Measurements from ENCODE around the gene TBC1D22A.

The TBC1D22A gene

DNA sequence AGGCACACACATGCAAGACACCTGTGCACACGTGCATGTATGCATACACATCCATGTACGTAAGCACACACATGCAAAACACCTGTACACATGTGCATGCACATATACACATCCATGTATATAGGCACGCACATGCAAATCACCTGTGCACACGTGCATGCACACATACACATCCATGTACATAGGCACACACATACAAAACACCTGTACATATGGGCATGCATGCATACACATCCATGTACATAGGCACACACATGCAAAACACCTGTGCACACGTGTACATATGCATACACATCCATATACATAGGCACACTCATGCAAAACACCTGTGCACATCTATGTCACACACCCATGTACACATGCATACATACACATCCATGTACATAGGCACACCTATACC is 458.3 kb downstream of the TBC1D22A start:
- DNase-seq: no peak

DNA sequence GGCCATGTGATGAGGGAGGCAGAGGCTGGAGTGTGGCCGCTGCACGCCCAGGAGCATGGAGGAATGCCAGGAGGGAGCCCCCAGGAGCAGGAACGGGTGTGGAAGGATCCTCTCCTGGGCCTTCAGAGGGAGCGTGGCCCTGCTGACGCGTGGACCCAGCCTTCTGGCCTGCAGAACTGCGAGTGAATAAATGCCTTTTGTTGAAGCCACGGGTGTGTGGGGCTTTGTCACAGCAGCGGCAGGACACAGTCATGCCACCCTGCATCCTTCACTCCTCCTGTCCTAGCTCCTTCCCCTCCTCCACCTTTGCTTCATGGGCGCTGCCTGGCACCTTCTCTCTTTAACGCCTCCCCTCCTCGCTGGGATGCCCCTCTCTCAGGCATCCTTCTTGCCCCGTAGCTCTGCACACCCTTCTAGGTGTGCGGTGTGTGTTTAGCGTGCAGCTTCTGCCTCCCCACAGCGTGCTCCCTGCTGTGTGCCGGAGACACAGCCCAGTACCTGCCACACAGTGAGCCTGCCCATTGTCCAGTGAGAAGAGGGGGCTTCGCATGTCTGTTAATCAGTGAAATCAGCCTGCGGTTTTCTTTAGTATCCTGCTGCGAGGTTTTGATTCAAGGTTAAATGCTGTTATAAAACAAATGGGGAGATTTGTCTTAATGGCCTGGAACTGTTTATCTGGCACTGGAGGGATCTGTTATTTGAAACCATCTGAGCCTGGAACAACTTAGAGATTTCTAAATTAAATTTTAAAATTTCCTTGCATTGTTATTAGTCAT is 459.6 kb downstream of the TBC1D22A start:
- DNase-seq: no peak

All from activated CD4-positive, alpha-beta T cell treated with anti-CD3 and anti-CD28 coated beads for 1 hour (primary cell).